ENCODE results near the gene ZNF92. TPM values are rescaled to one million over a fixed set of nuclear protein-coding genes. Genes with fewer than 3 reads are reported as not detected.
"Not testable (repeated sequence)": the region's sequence is repeated elsewhere in the genome, so short reads cannot be mapped to it uniquely, and the experiment has no call there.

ZNF92 gene
- total RNA-seq (2014; rRNA removed; shearing (Covaris generic)): 5.6 and 9.6 TPM in 2 replicates

- in situ Hi-C loops (cut with HindIII; ENCODE audit: low sequenced_read_pairs): no loop called here
- peak; percentile 99 for DNase-seq (ENCODE audit: low spot score)
Observed at GRCh38 chr7:65373608-65374351, at the start of gene ZNF92. Gene ZNF92, plus strand, starts transcription at chr7:65373855. Its CDS starts 143 bp downstream, at chr7:65373998.

GRCh38 chr7:65325793-65326432 lies 47.7 kb upstream of the ZNF92 start:
- DNase-seq (ENCODE audit: low spot score): no peak
- in situ Hi-C loops (cut with HindIII; ENCODE audit: low sequenced_read_pairs): no loop called here

GRCh38 chr7:65338346-65338745 lies 35.3 kb upstream of the ZNF92 start:
- no peak for DNase-seq (ENCODE audit: low spot score)
- in situ Hi-C loops (cut with HindIII; ENCODE audit: low sequenced_read_pairs): no loop called here

- DNase-seq (ENCODE audit: low spot score): no peak
- in situ Hi-C loops (cut with HindIII; ENCODE audit: low sequenced_read_pairs): no loop called here
Observed at GRCh38 chr7:65339257-65339656, 34.4 kb upstream of the ZNF92 start.

- no peak for DNase-seq (ENCODE audit: low spot score)
- in situ Hi-C loops (cut with HindIII; ENCODE audit: low sequenced_read_pairs): no loop called here
Observed at GRCh38 chr7:65342723-65343629, 30.7 kb upstream of the ZNF92 start.

- in situ Hi-C loops (cut with HindIII; ENCODE audit: low sequenced_read_pairs); DNase-seq (ENCODE audit: low spot score): not testable (repeated sequence)
Observed at GRCh38 chr7:65344541-65344940, 29.1 kb upstream of the ZNF92 start.

GRCh38 chr7:65354263-65354662 lies 19.4 kb upstream of the ZNF92 start:
- in situ Hi-C loops (cut with HindIII; ENCODE audit: low sequenced_read_pairs): no loop called here
- no peak for DNase-seq (ENCODE audit: low spot score)

GRCh38 chr7:65369843-65370242 lies 3.8 kb upstream of the ZNF92 start:
- in situ Hi-C loops (cut with HindIII; ENCODE audit: low sequenced_read_pairs): no loop called here

GRCh38 chr7:65371468-65371867 lies 2.2 kb upstream of the ZNF92 start:
- no peak for DNase-seq (ENCODE audit: low spot score)
- in situ Hi-C loops (cut with HindIII; ENCODE audit: low sequenced_read_pairs): no loop called here

More at GRCh38 chr7:65369843-65370242, 3.8 kb upstream of the ZNF92 start:
- DNase-seq (ENCODE audit: low spot score): no peak

- DNase-seq (ENCODE audit: low spot score): no peak
- in situ Hi-C loops (cut with HindIII; ENCODE audit: low sequenced_read_pairs): no loop called here
Observed at GRCh38 chr7:65379318-65379717, 5.7 kb downstream of the ZNF92 start.

- no peak for DNase-seq (ENCODE audit: low spot score)
- in situ Hi-C loops (cut with HindIII; ENCODE audit: low sequenced_read_pairs): no loop called here
Observed at GRCh38 chr7:65381742-65382141, 8.1 kb downstream of the ZNF92 start.

- DNase-seq (ENCODE audit: low spot score): no peak
- in situ Hi-C loops (cut with HindIII; ENCODE audit: low sequenced_read_pairs): no loop called here
Observed at GRCh38 chr7:65382452-65382851, 8.8 kb downstream of the ZNF92 start.

GRCh38 chr7:65387891-65388290 lies 14.2 kb downstream of the ZNF92 start:
- no peak for DNase-seq (ENCODE audit: low spot score)
- in situ Hi-C loops (cut with HindIII; ENCODE audit: low sequenced_read_pairs): no loop called here

GRCh38 chr7:65390588-65390987 lies 16.9 kb downstream of the ZNF92 start:
- DNase-seq (ENCODE audit: low spot score): no peak
- in situ Hi-C loops (cut with HindIII; ENCODE audit: low sequenced_read_pairs): no loop called here

- in situ Hi-C loops (cut with HindIII; ENCODE audit: low sequenced_read_pairs): no loop called here
- no peak for DNase-seq (ENCODE audit: low spot score)
Observed at GRCh38 chr7:65397730-65398142, 24.1 kb downstream of the ZNF92 start.

- DNase-seq (ENCODE audit: low spot score); in situ Hi-C loops (cut with HindIII; ENCODE audit: low sequenced_read_pairs): not testable (repeated sequence)
Observed at GRCh38 chr7:65398671-65399070, 25.0 kb downstream of the ZNF92 start.

GRCh38 chr7:65399101-65399500 lies 25.4 kb downstream of the ZNF92 start:
- in situ Hi-C loops (cut with HindIII; ENCODE audit: low sequenced_read_pairs); DNase-seq (ENCODE audit: low spot score): not testable (repeated sequence)

GRCh38 chr7:65404020-65404419 lies 30.4 kb downstream of the ZNF92 start:
- no peak for DNase-seq (ENCODE audit: low spot score)
- in situ Hi-C loops (cut with HindIII; ENCODE audit: low sequenced_read_pairs): no loop called here

- in situ Hi-C loops (cut with HindIII; ENCODE audit: low sequenced_read_pairs); DNase-seq (ENCODE audit: low spot score): not testable (repeated sequence)
Observed at GRCh38 chr7:65406706-65407105, 33.1 kb downstream of the ZNF92 start.

- DNase-seq (ENCODE audit: low spot score): no peak
- in situ Hi-C loops (cut with HindIII; ENCODE audit: low sequenced_read_pairs): no loop called here
Observed at GRCh38 chr7:65409363-65409762, 35.7 kb downstream of the ZNF92 start.
